HG03108 (cell line): ENCODE data around the gene SLC22A23.

Experiments used
- ATAC-seq: cut with Tn5 transposase; IDR thresholded peaks from one replicate; pipeline ENCODE4 v1.9.1; 2021; ENCODE audit warnings: moderate library complexity; ENCODE audit not compliant: unreplicated experiment

The SLC22A23 gene

GRCh38 chr6:3444276-3445088, 12.4 kb downstream of the SLC22A23 start:
- no peak for ATAC-seq

GRCh38 chr6:3443221-3443515, 13.7 kb downstream of the SLC22A23 start:
- ATAC-seq = no peak

- no peak for ATAC-seq
Observed at GRCh38 chr6:3442431-3443220, 14.2 kb downstream of the SLC22A23 start.

GRCh38 chr6:3440911-3441310, 15.9 kb downstream of the SLC22A23 start:
- ATAC-seq = no peak

- no peak for ATAC-seq
Observed at GRCh38 chr6:3439961-3440360, 16.9 kb downstream of the SLC22A23 start.

- no peak for ATAC-seq
Observed at GRCh38 chr6:3438190-3439167, 18.4 kb downstream of the SLC22A23 start.

GRCh38 chr6:3433005-3433404, 23.8 kb downstream of the SLC22A23 start:
- ATAC-seq = no peak

GRCh38 chr6:3432416-3432815, 24.4 kb downstream of the SLC22A23 start:
- no peak for ATAC-seq

GRCh38 chr6:3431994-3432393, 24.9 kb downstream of the SLC22A23 start:
- ATAC-seq = no peak

- no peak for ATAC-seq
Observed at GRCh38 chr6:3429211-3429610, 27.6 kb downstream of the SLC22A23 start.

GRCh38 chr6:3428700-3429099, 28.1 kb downstream of the SLC22A23 start:
- ATAC-seq = no peak

- ATAC-seq = no peak
Observed at GRCh38 chr6:3428247-3428646, 28.6 kb downstream of the SLC22A23 start.

- ATAC-seq = no peak
Observed at GRCh38 chr6:3427687-3428085, 29.2 kb downstream of the SLC22A23 start.

GRCh38 chr6:3426927-3427686, 29.7 kb downstream of the SLC22A23 start:
- ATAC-seq = no peak

- ATAC-seq = no peak
Observed at GRCh38 chr6:3426091-3426926, 30.5 kb downstream of the SLC22A23 start.

- no peak for ATAC-seq
Observed at GRCh38 chr6:3425574-3425973, 31.3 kb downstream of the SLC22A23 start.

GRCh38 chr6:3424185-3424927, 32.5 kb downstream of the SLC22A23 start:
- ATAC-seq = no peak

- no peak for ATAC-seq
Observed at GRCh38 chr6:3423439-3424184, 33.2 kb downstream of the SLC22A23 start.
